SW 1271 (cell line): ENCODE data around the gene ELF5.

Experiments used
- DNase-seq, 2 experiments: peaks; one replicate each; lab custom pipeline; 2025; lab: John Stamatoyannopoulos, UW

ELF5 gene

DNA sequence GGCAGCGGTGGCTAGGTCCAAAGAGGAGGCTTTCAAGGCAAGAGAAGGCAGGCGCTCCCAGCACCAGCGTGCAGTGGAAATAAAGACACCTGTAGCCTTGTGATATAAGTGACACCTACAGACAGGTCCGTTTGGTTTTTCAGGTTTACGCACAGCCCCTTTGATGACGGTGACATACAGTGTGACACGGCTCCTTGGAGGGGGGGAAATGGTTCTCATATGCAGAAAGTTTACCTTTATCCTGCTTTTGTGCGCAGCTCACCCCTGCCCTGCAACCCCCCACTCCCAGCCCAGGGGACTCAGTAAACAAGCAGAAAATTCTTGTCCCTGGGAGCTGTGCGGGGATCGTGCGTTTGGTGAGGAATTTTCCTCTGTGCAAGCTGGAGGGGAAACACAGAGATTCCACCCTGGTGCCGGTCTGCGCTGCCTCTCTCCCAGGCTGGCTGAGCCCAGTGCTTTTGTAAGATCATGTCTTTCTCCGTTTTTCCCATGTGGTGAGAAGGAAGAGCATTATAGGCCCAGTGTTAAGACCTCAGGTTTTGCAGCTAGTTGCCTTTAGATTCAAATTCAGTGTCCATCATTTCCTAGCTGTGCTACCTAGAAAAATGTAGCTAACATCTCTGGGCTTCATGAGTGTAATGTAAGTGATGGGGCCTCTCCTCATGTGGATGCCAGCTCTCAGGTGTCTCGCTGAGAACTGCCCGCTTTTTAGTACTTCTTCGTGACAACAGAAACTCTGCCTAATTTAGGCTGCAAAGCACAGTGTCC is at the start of gene ELF5:
Gene ELF5 (minus strand): TSS at position 113 of the 768 bp plus-strand sequence. CDS start 8,045 bp downstream, outside the sequence.
- DNase-seq = no peak

- no peak for DNase-seq
Observed at GRCh38 chr11:34562976-34563375, 49.4 kb upstream of the ELF5 start.

DNA sequence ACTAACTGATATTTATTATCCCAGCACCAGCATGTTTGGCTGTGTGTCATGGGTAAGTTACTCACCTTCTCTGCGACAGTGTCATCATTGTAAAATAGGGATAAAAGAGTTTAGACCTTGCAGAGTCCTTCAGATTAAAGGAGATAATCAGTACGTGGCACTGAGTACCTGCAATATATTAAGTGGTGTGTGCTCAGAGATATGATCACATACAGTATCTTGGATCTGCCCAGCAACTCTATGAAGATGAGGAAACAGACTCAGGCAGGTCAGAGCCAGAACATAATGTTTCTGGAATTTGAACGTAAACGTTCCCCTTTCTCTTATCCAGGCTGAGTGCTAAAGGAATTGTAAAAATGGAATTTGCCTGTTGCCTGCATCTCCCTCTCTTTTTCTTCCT is 46.9 kb upstream of the ELF5 start:
- DNase-seq = no peak

- no peak for DNase-seq
Observed at GRCh38 chr11:34558673-34559072, 45.1 kb upstream of the ELF5 start.

- no peak for DNase-seq
Observed at GRCh38 chr11:34558211-34558610, 44.6 kb upstream of the ELF5 start.

GRCh38 chr11:34552270-34552669 is 38.7 kb upstream of the ELF5 start:
- DNase-seq = no peak

GRCh38 chr11:34549271-34549670 is 35.7 kb upstream of the ELF5 start:
- no peak for DNase-seq

GRCh38 chr11:34548278-34548677 is 34.7 kb upstream of the ELF5 start:
- no peak for DNase-seq

GRCh38 chr11:34546511-34547209 is 33.1 kb upstream of the ELF5 start:
- no peak for DNase-seq

DNA sequence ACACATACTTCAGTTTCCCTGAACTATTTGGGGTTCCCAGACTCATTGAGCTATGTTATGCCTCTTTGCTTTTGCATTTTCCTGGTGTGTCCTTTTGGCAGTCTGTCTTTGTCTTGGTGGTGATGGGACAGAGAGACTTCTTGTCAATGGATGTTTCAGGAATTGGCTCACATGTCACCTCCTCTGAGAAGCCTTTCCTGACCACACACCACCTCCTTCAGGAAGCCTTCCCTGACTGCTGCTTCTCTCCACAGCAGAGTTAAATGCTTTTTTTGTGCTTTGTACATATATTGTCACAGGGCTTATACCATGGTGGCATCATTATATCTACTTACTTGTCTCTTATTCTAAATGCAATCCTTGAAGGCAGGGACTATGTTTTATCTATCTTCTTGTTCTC is 28.5 kb upstream of the ELF5 start:
- DNase-seq = no peak

- DNase-seq = no peak
Observed at GRCh38 chr11:34540870-34541269, 27.3 kb upstream of the ELF5 start.

- DNase-seq = no peak
Observed at GRCh38 chr11:34537636-34538035, 24.0 kb upstream of the ELF5 start.

GRCh38 chr11:34536056-34536455 is 22.5 kb upstream of the ELF5 start:
- DNase-seq = no peak

DNA sequence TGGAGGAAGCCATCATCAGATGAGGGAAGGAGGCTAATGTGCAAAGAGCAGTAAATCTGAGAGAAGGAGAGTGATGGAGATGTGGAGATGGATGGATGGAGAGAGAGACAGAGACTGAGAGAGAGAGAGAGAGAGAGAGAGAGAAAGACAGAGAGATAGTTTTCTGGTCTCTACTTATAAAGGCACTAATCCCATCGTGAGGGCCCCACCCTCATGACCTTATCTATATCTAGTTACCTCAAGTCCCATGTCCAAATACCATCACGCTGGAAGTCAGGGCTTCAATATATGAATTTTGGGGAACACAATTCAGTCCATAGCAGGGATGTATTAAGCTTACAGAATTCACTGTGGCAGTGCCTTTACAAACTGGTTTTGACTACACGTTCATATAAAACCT is 21.2 kb upstream of the ELF5 start:
- DNase-seq = no peak

DNA sequence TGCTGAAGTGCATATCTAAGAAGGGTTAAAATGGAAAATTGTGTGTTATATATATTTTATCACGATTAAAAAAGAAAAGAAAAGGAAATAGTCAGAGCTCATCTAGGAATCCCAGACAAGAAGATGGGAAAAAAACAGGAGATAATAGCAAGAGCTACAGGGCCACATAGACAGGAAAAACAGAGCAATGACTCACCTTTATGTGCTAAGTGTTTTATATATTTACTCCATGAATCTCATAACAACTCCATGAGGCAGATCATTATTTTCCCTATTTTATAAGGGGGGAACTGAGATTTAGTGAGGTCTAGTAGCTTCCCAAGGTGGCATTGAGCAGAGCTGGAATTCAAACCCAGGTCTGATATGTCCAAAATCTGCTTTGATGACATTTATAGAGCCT is 18.1 kb upstream of the ELF5 start:
- DNase-seq = no peak

GRCh38 chr11:34530545-34531234 is 17.1 kb upstream of the ELF5 start:
- DNase-seq = no peak

GRCh38 chr11:34529643-34530042 is 16.0 kb upstream of the ELF5 start:
- DNase-seq = no peak

DNA sequence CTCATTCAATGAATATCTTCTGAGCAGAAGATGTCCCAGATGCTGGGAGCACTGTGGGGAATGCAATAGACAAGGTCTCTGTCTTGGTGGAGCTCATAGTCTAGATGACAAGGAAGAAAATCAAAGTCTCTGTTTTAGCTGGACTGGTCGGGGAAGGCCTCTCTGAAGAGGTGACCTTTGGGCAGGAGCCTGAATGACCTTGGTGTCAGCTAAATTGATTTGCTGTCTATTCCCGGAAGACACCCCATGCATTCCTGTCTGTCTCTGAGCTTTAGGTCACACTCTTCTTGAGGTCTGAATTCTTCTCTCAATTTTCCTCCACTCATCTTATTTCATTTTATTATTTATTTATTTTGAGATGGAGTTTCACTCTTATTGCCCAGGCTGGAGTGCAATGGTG is 14.5 kb upstream of the ELF5 start:
- DNase-seq = no peak

DNA sequence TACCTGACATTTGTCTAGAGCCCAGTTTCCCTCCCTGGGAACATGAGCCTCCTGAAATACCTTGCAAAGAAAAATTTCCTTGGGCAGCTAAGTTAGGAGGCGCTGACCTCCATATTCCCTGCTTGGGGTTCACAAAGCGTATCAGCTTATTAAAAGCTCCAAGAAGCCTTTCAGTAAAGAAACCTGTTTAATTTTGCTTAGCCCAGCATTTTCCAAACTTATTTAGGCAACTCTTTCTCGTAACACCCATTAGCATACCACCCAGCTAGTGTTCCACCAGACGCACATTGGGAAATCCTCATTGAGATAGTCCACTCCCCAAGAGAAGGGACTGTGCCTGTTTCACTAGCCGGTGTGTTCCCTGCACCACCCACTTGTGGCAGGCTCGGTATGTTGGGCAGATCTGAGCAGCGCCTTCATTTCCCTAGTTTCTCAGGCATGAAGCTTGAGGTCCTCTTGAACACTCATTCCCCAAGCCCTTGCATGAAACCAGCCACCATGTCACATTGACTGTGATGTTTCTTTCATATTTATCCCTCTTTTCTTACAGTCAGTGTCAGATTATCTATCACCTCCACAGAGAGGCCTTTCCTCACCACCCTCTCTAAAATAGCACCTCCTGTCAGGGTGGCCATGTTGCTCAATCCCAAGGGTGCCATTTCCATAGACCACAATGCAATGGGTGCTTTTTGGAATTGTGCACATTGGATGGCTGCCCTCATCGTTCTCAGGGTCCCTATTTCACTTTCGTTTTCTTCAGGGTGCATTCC is 12.5 kb upstream of the ELF5 start:
- DNase-seq = no peak

GRCh38 chr11:34525098-34525497 is 11.5 kb upstream of the ELF5 start:
- DNase-seq = no peak

DNA sequence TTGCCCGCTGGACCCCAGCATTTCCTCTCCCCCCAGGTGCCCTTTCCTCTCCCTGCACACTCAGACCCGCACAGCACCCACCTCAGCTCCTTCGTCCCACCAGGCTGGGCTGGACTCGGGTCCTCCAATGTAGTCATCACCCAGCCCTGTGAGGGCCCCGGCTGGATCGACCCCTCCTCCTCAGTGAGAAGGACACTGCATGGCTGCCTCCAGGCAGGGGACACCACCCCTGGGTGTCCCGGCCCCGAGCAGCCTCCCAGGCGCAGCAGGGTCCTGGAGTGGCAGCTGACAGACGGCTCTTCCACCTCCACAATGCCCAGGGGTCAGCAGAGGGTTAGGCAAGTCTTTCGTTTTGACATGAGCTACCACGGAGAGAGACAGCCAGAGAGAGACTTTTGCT is 11.1 kb upstream of the ELF5 start:
- no peak for DNase-seq

GRCh38 chr11:34523053-34523452 is 9.5 kb upstream of the ELF5 start:
- no peak for DNase-seq
